ENCODE data around the gene DYNLL2. TPM values are rescaled to one million over a fixed set of nuclear protein-coding genes. Genes with fewer than 3 reads are reported as not detected.
"Not testable (repeated sequence)": the region's sequence is repeated elsewhere in the genome, so short reads cannot be mapped to it uniquely, and the experiment has no call there.

The DYNLL2 gene
- total and polyA plus RNA-seq, 8 donors = 36.3 to 70.8 (median 55.4) TPM

GRCh38 chr17:58066401-58066800, 16.8 kb upstream of the DYNLL2 start:
- no peak overlapping the region for H3K27ac ChIP-seq
- H3K9me3 ChIP-seq = no peaks in the 10 kb centered on the region
- no peaks in the 10 kb centered on the region for H3K36me3 ChIP-seq
- intact Hi-C loops (cut with DNase I) = no loop called here
- no peak overlapping the region for H3K4me3 ChIP-seq
- no peak for TF ChIP-seq CTCF (IDR thresholded peaks at IDR 0.05)
- H3K4me1 ChIP-seq = no peaks in the 10 kb centered on the region
- H3K27me3 ChIP-seq = peaks cover 2 to 7% of the 10 kb centered on the region in 2 donors
- DNase-seq (no peak), ATAC-seq (no peak)

GRCh38 chr17:58072862-58073261, 10.4 kb upstream of the DYNLL2 start:
- Histone ChIP-seq H3K27me3 (peaks cover 2 to 14% of the 10 kb centered on the region in 2 donors), H3K36me3 (no peaks in the 10 kb centered on the region), H3K4me1 (no peaks in the 10 kb centered on the region), H3K9me3 (no peaks in the 10 kb centered on the region), H3K27ac (no peak overlapping the region), H3K4me3 (no peak overlapping the region)
- no peak for DNase-seq
- ATAC-seq = no peak
- intact Hi-C loops (cut with DNase I) = no loop called here
- no peak for TF ChIP-seq CTCF (IDR thresholded peaks at IDR 0.05)

- H3K27me3 ChIP-seq = peaks cover 2 to 14% of the 10 kb centered on the region in 2 donors
- H3K9me3 ChIP-seq; ATAC-seq; intact Hi-C loops (cut with DNase I); H3K4me1 ChIP-seq; DNase-seq; H3K36me3 ChIP-seq; H3K4me3 ChIP-seq; H3K27ac ChIP-seq: not testable (repeated sequence)
These were observed 10.0 kb upstream of the DYNLL2 start for GRCh38 chr17:58073266-58073665.

- H3K9me3 ChIP-seq; DNase-seq; H3K4me3 ChIP-seq; intact Hi-C loops (cut with DNase I); H3K4me1 ChIP-seq; H3K27ac ChIP-seq; ATAC-seq; H3K36me3 ChIP-seq: not testable (repeated sequence)
- H3K27me3 ChIP-seq = peaks cover 2 to 14% of the 10 kb centered on the region in 2 donors
These were observed 8.8 kb upstream of the DYNLL2 start for GRCh38 chr17:58074406-58074805.

GRCh38 chr17:58079300-58080033, 3.8 kb upstream of the DYNLL2 start:
- H3K4me3 ChIP-seq = no peak overlapping the region
- ATAC-seq = no peak
- no peaks in the 10 kb centered on the region for H3K27me3 ChIP-seq
- H3K4me1 ChIP-seq = peaks cover 5 to 8% of the 10 kb centered on the region in 2 donors
- no peaks in the 10 kb centered on the region for H3K36me3 ChIP-seq
- TF ChIP-seq CTCF (IDR thresholded peaks at IDR 0.05) = no peak
- DNase-seq = no peak
- no peaks in the 10 kb centered on the region for H3K9me3 ChIP-seq
- intact Hi-C loops (cut with DNase I) = loop anchor here in 1 of 2 donors (10.0 kb wide), 1 partner anchor 75 kb away; the partner anchor contains the start of gene SRSF1
- H3K27ac ChIP-seq = no peak overlapping the region

- no peak for ATAC-seq
- Histone ChIP-seq H3K36me3 (peaks cover 0 to 2% of the 10 kb centered on the region in 2 donors), H3K27ac (no peak overlapping the region), H3K4me3 (no peak overlapping the region), H3K4me1 (peaks cover 9 to 31% of the 10 kb centered on the region in 2 donors), H3K9me3 (no peaks in the 10 kb centered on the region), H3K27me3 (no peaks in the 10 kb centered on the region)
- DNase-seq = no peak
- TF ChIP-seq CTCF (IDR thresholded peaks at IDR 0.05) = no peak
- intact Hi-C loops (cut with DNase I) = loop anchor here in 1 of 2 donors (10.0 kb wide), 1 partner anchor 77 kb away; the partner anchor contains the start of gene SRSF1
These were observed 1.4 kb upstream of the DYNLL2 start for GRCh38 chr17:58081646-58082340.
